SIG-M5 treated with dmso at 0.1 percent for 504 hours (cell line): ENCODE data around the gene PCDHB3.
"Not testable (repeated sequence)": the region's sequence is repeated elsewhere in the genome, so short reads cannot be mapped to it uniquely, and the experiment has no call there.

ENCODE experiments used
- DNase-seq: peaks from one replicate; lab custom pipeline; 2025; ENCODE audit not compliant: unreplicated experiment; lab: John Stamatoyannopoulos, UW

The PCDHB3 gene

DNA sequence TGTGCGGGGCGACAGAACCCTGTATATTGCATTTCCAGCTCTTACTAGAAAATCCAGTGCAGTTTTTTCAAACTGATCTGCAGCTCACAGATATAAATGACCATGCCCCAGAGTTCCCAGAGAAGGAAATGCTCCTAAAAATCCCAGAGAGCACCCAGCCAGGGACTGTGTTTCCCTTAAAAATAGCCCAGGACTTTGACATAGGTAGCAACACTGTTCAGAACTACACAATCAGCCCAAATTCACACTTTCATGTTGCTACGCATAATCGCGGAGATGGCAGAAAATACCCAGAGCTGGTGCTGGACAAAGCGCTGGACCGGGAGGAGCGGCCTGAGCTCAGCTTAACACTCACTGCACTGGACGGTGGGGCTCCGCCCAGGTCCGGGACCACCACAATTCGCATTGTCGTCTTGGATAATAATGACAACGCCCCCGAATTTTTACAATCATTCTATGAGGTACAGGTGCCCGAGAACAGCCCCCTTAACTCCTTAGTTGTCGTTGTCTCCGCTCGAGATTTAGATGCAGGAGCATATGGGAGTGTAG lies 35.5 kb downstream of the PCDHB3 start:
- DNase-seq, result no peak

DNA sequence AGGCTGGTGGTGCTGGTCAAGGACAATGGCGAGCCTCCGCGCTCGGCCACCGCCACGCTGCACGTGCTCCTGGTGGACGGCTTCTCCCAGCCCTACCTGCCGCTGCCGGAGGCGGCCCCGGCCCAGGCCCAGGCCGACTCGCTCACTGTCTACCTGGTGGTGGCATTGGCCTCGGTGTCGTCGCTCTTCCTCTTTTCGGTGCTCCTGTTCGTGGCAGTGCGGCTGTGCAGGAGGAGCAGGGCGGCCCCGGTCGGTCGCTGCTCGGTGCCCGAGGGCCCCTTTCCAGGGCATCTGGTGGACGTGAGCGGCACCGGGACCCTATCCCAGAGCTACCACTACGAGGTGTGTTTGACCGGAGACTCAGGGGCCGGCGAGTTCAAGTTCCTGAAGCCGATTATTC lies 37.1 kb downstream of the PCDHB3 start:
- DNase-seq, result not testable (repeated sequence)

DNA sequence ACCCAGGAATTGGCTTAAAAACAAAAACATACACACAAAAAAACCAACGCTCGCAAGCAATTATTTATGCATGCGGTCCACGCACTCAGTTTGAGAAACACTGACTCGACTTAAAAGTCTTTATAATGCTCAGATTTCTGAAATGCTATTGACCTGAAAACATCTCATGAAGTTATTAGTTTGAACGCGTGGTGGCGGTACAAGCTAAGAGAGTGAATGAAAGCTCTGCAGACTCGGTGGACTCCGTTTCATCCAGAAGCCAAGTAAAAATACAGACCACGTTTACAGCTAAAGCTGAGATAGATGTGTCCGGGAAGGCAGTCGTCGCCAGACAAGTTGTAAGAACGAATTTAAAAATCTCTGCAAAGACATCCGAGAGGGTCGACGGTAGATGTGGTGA lies 49.5 kb downstream of the PCDHB3 start, which contains the start of gene PCDHB6:
PCDHB6 (plus strand) TSS at position 246 of the 400 bp plus-strand sequence. CDS start 201 bp downstream, outside the sequence.
- DNase-seq, result no peak

GRCh38 chr5:141150224-141150992 lies 50.1 kb downstream of the PCDHB3 start:
- DNase-seq, result no peak

DNA sequence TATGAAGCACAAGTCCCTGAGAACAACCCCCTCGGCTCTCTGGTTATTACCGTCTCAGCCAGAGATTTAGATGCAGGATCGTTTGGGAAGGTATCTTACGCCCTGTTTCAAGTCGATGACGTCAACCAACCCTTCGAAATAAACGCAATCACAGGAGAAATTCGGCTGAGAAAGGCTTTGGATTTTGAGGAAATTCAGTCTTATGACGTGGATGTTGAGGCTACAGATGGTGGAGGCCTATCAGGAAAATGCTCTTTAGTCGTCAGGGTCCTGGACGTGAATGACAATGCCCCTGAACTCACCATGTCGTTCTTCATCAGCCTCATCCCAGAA lies 50.7 kb downstream of the PCDHB3 start:
- DNase-seq, result no peak

DNA sequence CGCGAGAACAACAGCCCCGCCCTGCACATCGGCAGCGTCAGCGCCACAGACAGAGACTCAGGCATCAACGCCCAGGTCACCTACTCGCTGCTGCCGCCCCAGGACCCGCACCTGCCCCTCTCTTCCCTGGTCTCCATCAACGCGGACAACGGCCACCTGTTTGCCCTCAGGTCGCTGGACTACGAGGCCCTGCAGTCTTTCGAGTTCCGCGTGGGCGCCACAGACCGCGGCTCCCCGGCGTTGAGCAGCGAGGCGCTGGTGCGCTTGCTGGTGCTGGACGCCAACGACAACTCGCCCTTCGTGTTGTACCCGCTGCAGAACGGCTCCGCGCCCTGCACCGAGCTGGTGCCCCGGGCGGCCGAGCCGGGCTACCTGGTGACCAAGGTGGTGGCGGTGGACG lies 51.4 kb downstream of the PCDHB3 start:
- DNase-seq, result not testable (repeated sequence)

DNA sequence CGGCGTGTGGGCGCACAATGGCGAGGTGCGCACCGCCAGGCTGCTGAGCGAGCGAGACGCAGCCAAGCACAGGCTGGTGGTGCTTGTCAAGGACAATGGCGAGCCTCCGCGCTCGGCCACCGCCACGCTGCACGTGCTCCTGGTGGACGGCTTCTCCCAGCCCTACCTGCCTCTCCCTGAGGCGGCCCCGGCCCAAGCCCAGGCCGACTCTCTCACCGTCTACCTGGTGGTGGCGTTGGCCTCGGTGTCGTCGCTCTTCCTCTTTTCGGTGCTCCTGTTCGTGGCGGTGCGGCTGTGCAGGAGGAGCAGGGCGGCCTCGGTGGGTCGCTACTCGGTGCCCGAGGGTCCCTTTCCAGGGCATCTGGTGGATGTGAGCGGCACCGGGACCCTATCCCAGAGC lies 51.8 kb downstream of the PCDHB3 start:
- DNase-seq, result not testable (repeated sequence)
